Osteoblast (primary cell): ENCODE results near the gene CACHD1. TPM values are rescaled to one million over a fixed set of nuclear protein-coding genes. Genes with fewer than 3 reads are reported as not detected.

Experiments used
- DNase-seq: peaks from one replicate; pipeline ENCODE4 v3.0.0; 2011; ENCODE audit warnings: low spot score, mixed read lengths; ENCODE audit not compliant: insufficient read length; ENCODE audit errors: missing footprints
- H2AFZ ChIP-seq: 2 replicates; pipeline ENCODE4 v1.6.0; 2011; ENCODE audit warnings: mild to moderate bottlenecking, low read length
- H3K27ac ChIP-seq: 2 replicates; pipeline ENCODE4 v1.5.1; 2011; ENCODE audit warnings: mild to moderate bottlenecking, low read depth, low read length, moderate library complexity
- H3K27me3 ChIP-seq: 2 replicates; pipeline ENCODE4 v1.6.0; 2012; ENCODE audit warnings: mild to moderate bottlenecking, control low read depth, inconsistent platforms, low read length, moderate library complexity; ENCODE audit not compliant: insufficient read depth
- H3K36me3 ChIP-seq: 2 replicates; pipeline ENCODE4 v1.5.1; 2011; ENCODE audit warnings: mild to moderate bottlenecking, low read length, control low read depth, moderate library complexity; ENCODE audit not compliant: insufficient read depth
- H3K4me1 ChIP-seq: 2 replicates; pipeline ENCODE4 v1.5.1; 2011; ENCODE audit warnings: mild to moderate bottlenecking, low read length, control low read depth, moderate library complexity; ENCODE audit not compliant: insufficient read depth
- H3K4me2 ChIP-seq: 2 replicates; pipeline ENCODE4 v1.6.0; 2011; ENCODE audit warnings: mild to moderate bottlenecking, low read length; ENCODE audit not compliant: insufficient read depth
- H3K4me3 ChIP-seq: fragments of 200-600 bp; sonication (generic); 3 replicates; pipeline ENCODE4 v1.5.1; 2012; ENCODE audit warnings: mild to moderate bottlenecking, low read length, inconsistent platforms; ENCODE audit not compliant: insufficient read depth
- H3K79me2 ChIP-seq: 2 replicates; pipeline ENCODE4 v1.6.0; 2012; ENCODE audit warnings: mild to moderate bottlenecking, low read length, control low read depth, inconsistent platforms; ENCODE audit not compliant: insufficient read depth
- H3K9me3 ChIP-seq: 2 replicates; pipeline ENCODE4 v1.5.1; 2011; ENCODE audit warnings: low read depth, low read length, control low read depth
- H4K20me1 ChIP-seq: 2 replicates; pipeline ENCODE4 v1.6.0; 2012; ENCODE audit warnings: mild to moderate bottlenecking, low read length, control low read depth; ENCODE audit not compliant: insufficient read depth
- total RNA-seq: library from RNA; depleted of rRNA; stranded (reverse); fragments of >200 nt; gene quantifications from 2 replicates; pipeline ENCODE4 v1.2.3, GENCODE V29; 2012
- TF ChIP-seq, protein P1 (sequence below): IDR thresholded peaks from 2 replicates; pipeline ENCODE4 v1.5.1; 2011; ENCODE audit warnings: mild to moderate bottlenecking, low read depth, low read length, moderate library complexity; ENCODE audit errors: extremely low read depth

CACHD1 gene
- total RNA-seq, 1 donor: 5.1 TPM

- Histone ChIP-seq H4K20me1 (no peaks in the 10 kb centered on the region), H3K27me3 (no peaks in the 10 kb centered on the region), H3K27ac (no peak overlapping the region), H3K9me3 (no peaks in the 10 kb centered on the region), H3K79me2 (no peaks in the 10 kb centered on the region), H3K4me2 (no peak overlapping the region), H2AFZ (no peak overlapping the region), H3K4me3 (no peak overlapping the region), H3K36me3 (no peaks in the 10 kb centered on the region), H3K4me1 (peaks cover 1% of the 10 kb centered on the region)
- TF ChIP-seq, protein P1, sequence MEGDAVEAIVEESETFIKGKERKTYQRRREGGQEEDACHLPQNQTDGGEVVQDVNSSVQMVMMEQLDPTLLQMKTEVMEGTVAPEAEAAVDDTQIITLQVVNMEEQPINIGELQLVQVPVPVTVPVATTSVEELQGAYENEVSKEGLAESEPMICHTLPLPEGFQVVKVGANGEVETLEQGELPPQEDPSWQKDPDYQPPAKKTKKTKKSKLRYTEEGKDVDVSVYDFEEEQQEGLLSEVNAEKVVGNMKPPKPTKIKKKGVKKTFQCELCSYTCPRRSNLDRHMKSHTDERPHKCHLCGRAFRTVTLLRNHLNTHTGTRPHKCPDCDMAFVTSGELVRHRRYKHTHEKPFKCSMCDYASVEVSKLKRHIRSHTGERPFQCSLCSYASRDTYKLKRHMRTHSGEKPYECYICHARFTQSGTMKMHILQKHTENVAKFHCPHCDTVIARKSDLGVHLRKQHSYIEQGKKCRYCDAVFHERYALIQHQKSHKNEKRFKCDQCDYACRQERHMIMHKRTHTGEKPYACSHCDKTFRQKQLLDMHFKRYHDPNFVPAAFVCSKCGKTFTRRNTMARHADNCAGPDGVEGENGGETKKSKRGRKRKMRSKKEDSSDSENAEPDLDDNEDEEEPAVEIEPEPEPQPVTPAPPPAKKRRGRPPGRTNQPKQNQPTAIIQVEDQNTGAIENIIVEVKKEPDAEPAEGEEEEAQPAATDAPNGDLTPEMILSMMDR: no peak
- peak; percentile 79 for DNase-seq
Measured at GRCh38 chr1:64499966-64500365, 30.0 kb downstream of the CACHD1 start.

- H4K20me1 ChIP-seq: no peaks in the 10 kb centered on the region
- peak; percentile 71 for DNase-seq
- no peak overlapping the region for H3K27ac ChIP-seq
- peaks cover 4% of the 10 kb centered on the region for H3K4me1 ChIP-seq
- TF ChIP-seq, protein P1: no peak
- H3K4me3 ChIP-seq: no peak overlapping the region
- no peak overlapping the region for H2AFZ ChIP-seq
- H3K4me2 ChIP-seq: no peak overlapping the region
- H3K36me3 ChIP-seq: no peaks in the 10 kb centered on the region
- no peaks in the 10 kb centered on the region for H3K27me3 ChIP-seq
- H3K9me3 ChIP-seq: no peaks in the 10 kb centered on the region
- no peaks in the 10 kb centered on the region for H3K79me2 ChIP-seq
Measured at GRCh38 chr1:64502083-64502482, 32.2 kb downstream of the CACHD1 start.

GRCh38 chr1:64502931-64503330, 33.0 kb downstream of the CACHD1 start:
- no peaks in the 10 kb centered on the region for H3K36me3 ChIP-seq
- no peaks in the 10 kb centered on the region for H3K27me3 ChIP-seq
- no peaks in the 10 kb centered on the region for H3K9me3 ChIP-seq
- H3K27ac ChIP-seq: no peak overlapping the region
- H3K4me3 ChIP-seq: no peak overlapping the region
- peaks cover 4% of the 10 kb centered on the region for H3K4me1 ChIP-seq
- no peak overlapping the region for H2AFZ ChIP-seq
- no peak overlapping the region for H3K4me2 ChIP-seq
- DNase-seq: no peak
- no peaks in the 10 kb centered on the region for H4K20me1 ChIP-seq
- no peaks in the 10 kb centered on the region for H3K79me2 ChIP-seq
- TF ChIP-seq, protein P1: no peak

- H3K79me2 ChIP-seq: no peaks in the 10 kb centered on the region
- no peaks in the 10 kb centered on the region for H4K20me1 ChIP-seq
- H2AFZ ChIP-seq: peak overlapping the region; percentile 52
- peak; percentile 67 for DNase-seq
- peak overlapping the region; percentile 64 for H3K4me3 ChIP-seq
- no peaks in the 10 kb centered on the region for H3K36me3 ChIP-seq
- H3K27me3 ChIP-seq: no peaks in the 10 kb centered on the region
- H3K4me1 ChIP-seq: peaks cover 4% of the 10 kb centered on the region
- no peak overlapping the region for H3K27ac ChIP-seq
- TF ChIP-seq, protein P1: no peak
- peak overlapping the region; percentile 65 for H3K4me2 ChIP-seq
- H3K9me3 ChIP-seq: no peaks in the 10 kb centered on the region
Measured at GRCh38 chr1:64505232-64505943, 35.5 kb downstream of the CACHD1 start.
